ENCODE data around the gene LILRA1.

DNA sequence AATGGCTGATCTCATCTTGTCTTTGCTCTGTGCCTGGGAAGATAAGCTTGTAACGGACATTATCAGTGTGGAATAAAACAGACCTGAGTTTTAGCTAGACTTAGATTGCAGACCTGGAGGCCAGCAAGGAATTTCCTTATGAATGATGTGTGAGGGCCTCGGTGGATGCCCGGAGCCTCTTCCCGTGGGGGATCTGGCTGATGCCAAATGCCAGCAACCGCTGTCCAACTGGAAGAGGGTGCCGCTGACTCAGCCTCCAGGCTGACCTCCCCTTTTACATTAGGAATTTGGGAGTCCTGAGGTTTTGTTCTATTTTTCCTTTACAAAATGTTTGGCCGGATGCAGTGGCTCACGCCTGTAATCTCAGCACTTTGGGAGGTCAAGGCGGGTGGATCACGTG is 39.4 kb upstream of the LILRA1 start:
- TF ChIP-seq POLR2A (IDR thresholded peaks at IDR 0.05; ENCODE audit: borderline replicate concordance, extremely low read depth, insufficient read depth, insufficient read length) (no peak), ZNF274 (IDR thresholded peaks at IDR 0.05; ENCODE audit: low read depth, low read length) (no peak), CEBPB (IDR thresholded peaks at IDR 0.05; ENCODE audit: low read depth) (no peak), JUND (IDR thresholded peaks at IDR 0.05) (no peak), POLR2AphosphoS5 (IDR thresholded peaks at IDR 0.05; ENCODE audit: low read depth, low read length) (no peak), EZH2 (IDR thresholded peaks at IDR 0.05) (no peak), EZH2phosphoT487 (IDR thresholded peaks at IDR 0.05; ENCODE audit: borderline replicate concordance) (no peak), ELF1 (IDR thresholded peaks at IDR 0.05; ENCODE audit: borderline replicate concordance, low read depth) (no peak), EGR1 (IDR thresholded peaks at IDR 0.05; ENCODE audit: low read depth) (no peak)
- TF ChIP-seq, protein P1, sequence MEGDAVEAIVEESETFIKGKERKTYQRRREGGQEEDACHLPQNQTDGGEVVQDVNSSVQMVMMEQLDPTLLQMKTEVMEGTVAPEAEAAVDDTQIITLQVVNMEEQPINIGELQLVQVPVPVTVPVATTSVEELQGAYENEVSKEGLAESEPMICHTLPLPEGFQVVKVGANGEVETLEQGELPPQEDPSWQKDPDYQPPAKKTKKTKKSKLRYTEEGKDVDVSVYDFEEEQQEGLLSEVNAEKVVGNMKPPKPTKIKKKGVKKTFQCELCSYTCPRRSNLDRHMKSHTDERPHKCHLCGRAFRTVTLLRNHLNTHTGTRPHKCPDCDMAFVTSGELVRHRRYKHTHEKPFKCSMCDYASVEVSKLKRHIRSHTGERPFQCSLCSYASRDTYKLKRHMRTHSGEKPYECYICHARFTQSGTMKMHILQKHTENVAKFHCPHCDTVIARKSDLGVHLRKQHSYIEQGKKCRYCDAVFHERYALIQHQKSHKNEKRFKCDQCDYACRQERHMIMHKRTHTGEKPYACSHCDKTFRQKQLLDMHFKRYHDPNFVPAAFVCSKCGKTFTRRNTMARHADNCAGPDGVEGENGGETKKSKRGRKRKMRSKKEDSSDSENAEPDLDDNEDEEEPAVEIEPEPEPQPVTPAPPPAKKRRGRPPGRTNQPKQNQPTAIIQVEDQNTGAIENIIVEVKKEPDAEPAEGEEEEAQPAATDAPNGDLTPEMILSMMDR (IDR thresholded peaks at IDR 0.05 in 2 of 3, conservative IDR thresholded peaks at IDR 0.05 in 1 of 3; ENCODE audit: borderline replicate concordance in 1 of 3, insufficient read depth in 1 of 3, low read depth in 2 of 3, low read length in 2 of 3): no peak
- TF ChIP-seq, protein P2, sequence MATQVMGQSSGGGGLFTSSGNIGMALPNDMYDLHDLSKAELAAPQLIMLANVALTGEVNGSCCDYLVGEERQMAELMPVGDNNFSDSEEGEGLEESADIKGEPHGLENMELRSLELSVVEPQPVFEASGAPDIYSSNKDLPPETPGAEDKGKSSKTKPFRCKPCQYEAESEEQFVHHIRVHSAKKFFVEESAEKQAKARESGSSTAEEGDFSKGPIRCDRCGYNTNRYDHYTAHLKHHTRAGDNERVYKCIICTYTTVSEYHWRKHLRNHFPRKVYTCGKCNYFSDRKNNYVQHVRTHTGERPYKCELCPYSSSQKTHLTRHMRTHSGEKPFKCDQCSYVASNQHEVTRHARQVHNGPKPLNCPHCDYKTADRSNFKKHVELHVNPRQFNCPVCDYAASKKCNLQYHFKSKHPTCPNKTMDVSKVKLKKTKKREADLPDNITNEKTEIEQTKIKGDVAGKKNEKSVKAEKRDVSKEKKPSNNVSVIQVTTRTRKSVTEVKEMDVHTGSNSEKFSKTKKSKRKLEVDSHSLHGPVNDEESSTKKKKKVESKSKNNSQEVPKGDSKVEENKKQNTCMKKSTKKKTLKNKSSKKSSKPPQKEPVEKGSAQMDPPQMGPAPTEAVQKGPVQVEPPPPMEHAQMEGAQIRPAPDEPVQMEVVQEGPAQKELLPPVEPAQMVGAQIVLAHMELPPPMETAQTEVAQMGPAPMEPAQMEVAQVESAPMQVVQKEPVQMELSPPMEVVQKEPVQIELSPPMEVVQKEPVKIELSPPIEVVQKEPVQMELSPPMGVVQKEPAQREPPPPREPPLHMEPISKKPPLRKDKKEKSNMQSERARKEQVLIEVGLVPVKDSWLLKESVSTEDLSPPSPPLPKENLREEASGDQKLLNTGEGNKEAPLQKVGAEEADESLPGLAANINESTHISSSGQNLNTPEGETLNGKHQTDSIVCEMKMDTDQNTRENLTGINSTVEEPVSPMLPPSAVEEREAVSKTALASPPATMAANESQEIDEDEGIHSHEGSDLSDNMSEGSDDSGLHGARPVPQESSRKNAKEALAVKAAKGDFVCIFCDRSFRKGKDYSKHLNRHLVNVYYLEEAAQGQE (IDR thresholded peaks at IDR 0.05; ENCODE audit: low read depth): no peak
- TF ChIP-seq, protein P3, sequence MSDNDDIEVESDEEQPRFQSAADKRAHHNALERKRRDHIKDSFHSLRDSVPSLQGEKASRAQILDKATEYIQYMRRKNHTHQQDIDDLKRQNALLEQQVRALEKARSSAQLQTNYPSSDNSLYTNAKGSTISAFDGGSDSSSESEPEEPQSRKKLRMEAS (IDR thresholded peaks at IDR 0.05): no peak
